HG02588 (cell line): Measurements from ENCODE around the gene ITCH.
"Not testable (repeated sequence)": the region's sequence is repeated elsewhere in the genome, so short reads cannot be mapped to it uniquely, and the experiment has no call there.

Experiments used
- ATAC-seq: cut with Tn5 transposase; IDR thresholded peaks from one replicate; pipeline ENCODE4 v1.9.1; 2021; ENCODE audit warnings: mild to moderate bottlenecking, moderate library complexity; ENCODE audit not compliant: unreplicated experiment

ITCH gene

DNA sequence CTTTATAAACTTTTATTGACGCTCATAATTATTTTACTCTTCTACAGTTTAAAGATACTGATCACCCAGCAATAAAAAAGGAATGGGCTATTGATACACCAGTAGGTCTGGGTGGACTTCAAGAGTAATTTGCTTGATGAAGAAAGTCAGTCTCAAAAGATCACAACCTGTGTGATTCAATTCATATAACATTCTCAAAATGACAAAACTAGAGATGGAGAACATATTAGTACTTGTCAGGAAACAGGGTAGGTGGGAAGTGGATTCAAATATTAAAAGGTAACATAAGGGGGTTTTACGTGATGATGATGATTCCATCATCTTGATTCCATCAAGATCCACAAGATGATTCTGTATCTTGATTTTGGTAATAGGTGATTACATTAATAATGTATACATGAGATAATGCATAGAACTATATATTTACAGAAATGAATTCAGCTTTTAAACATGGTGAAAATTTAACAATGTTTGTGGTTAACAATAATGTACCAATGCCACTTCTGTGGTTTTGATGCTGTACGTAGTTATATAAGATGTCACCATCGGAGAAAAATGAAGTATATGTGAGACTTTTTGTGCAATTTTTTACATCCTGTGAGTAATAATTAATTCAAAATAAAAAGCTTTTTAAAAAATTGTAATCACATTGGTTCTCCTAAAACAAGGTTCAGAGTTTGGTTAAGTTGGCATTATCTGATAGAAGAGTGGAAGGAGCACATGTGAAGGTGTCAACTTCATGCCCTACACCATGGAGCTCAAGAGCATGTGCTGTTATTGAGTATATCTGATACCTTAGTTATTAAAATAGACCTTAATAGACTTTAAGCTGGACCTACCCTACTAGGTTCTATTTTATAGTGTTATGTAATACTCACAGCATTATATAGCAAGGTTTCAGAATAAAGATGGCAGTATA lies 86.9 kb downstream of the ITCH start:
- ATAC-seq: no peak

- ATAC-seq: no peak
These were observed 89.4 kb downstream of the ITCH start for GRCh38 chr20:34452281-34452982.

DNA sequence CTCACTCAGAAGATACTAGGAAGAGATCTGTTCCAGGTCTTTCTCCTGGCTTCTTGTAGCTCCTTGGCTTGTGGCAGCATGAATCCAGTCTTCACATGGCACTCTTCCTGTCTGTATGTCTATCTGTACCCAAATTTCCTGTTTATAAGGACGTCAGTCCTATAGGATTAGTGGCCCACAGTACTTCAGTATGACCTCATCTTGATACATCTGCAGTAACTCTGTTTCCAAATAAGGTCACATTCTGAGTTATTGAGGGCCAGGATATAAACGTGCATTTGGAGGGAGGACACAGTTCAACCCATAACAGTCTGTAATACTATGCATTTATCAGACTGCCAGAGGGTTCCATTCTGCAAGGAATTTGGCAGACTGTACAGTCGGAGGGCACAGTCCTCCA lies 95.6 kb downstream of the ITCH start:
- ATAC-seq: no peak

- ATAC-seq: no peak
These were observed 96.3 kb downstream of the ITCH start for GRCh38 chr20:34459209-34459897.

DNA sequence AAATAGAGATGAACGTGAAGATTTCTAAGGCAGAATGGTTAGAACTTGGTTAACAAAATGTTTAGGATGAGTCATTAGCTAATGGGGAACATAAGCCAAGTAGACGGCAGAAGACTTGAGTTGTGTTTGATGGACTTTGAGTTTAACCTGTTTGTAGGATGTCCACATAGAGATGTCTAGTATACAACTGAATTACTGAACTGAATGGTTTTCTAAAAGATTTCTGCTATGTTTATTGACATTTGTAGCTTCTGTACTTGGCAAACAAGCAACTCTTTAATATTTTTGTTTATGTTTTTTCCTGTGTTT lies 98.7 kb downstream of the ITCH start:
- no peak for ATAC-seq

DNA sequence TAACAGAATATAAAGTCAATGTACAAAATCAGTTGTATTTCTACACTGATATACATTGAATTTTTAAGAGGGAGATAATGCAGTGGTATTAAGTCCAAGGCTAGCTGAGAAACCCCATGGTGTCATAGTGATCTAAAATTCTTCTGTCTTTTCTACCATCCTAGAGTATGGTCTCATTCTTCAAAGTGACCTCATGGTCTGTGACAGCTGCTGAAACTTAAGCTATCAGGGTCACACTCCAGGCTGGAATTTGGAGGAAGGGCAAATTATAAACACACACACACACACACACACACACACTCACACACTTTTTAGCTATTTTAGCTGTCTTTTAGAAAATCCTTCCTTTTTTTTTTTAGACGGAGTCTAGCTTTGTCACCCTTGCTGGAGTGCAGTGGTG lies 105.9 kb downstream of the ITCH start:
- no peak for ATAC-seq

GRCh38 chr20:34472246-34472925 lies 109.3 kb downstream of the ITCH start:
- ATAC-seq: no peak

- no peak for ATAC-seq
These were observed 110.3 kb downstream of the ITCH start for GRCh38 chr20:34473262-34473883.

GRCh38 chr20:34475979-34476736 lies 113.1 kb downstream of the ITCH start:
- no peak for ATAC-seq

GRCh38 chr20:34479627-34480026 lies 116.6 kb downstream of the ITCH start:
- ATAC-seq: no peak

- ATAC-seq: not testable (repeated sequence)
These were observed 119.1 kb downstream of the ITCH start for GRCh38 chr20:34482154-34482553.

GRCh38 chr20:34483585-34484220 lies 120.6 kb downstream of the ITCH start:
- not testable (repeated sequence) for ATAC-seq

- ATAC-seq: no peak
These were observed 122.1 kb downstream of the ITCH start for GRCh38 chr20:34485068-34485634.

DNA sequence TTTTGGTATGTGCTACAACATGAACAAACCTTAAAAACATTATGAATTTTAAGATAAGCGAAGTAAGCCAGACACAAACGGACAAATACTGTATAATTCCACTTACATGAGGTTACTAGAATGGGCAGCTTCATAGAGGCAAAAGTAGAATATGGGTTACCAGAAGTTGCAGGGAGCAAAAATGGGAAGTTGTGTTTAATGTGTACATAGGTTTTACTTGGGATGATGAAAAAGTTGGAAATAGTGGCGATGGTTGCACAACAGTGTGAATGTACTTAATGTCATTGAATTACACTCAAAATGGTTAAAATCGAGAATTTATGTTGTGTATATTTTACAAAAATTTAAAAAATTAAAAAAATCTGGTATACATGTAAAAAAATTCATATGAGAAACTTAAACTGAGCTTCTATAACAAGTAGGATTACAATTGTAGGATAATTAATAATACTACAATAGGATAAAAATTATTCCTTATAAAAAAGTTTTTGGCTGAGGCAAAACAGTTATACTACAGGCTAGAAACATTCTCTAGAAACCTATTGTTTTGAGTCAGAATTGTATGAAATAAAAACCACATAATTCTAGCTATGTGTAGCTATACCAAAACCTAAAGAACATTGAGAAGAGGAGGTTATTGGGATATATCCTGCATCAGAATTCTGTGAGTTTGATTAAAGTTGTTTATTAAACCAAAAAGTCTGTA lies 128.3 kb downstream of the ITCH start:
- ATAC-seq: no peak

GRCh38 chr20:34491932-34492509 lies 128.9 kb downstream of the ITCH start:
- ATAC-seq: no peak

- no peak for ATAC-seq
These were observed 130.6 kb downstream of the ITCH start for GRCh38 chr20:34493646-34494045.

DNA sequence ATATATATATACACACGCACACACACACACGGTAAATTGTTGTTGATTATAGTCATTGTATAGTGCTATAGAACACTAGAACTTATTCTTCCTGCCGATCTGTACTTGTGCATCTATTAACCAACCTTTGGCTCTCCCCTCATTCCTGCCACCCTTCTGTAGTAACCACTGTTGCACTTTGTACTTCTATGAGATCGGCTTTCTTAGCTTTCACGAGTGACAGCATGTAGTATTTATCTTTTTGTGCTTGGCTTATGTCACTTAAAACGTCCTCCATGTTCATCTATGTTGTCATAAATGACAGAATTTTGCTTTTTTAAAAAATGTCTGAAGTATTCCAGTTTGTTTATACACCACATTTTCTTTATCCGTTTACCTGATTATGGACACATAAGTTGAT lies 132.2 kb downstream of the ITCH start:
- no peak for ATAC-seq

GRCh38 chr20:34495916-34496315 lies 132.8 kb downstream of the ITCH start:
- no peak for ATAC-seq
